Measurements from ENCODE around the gene VSTM2L. TPM values are rescaled to one million over a fixed set of nuclear protein-coding genes. Genes with fewer than 3 reads are reported as not detected.

VSTM2L gene
- total RNA-seq, 1 experiment from 2014 or later = 0.48 TPM

GRCh38 chr20:37899105-37900045 lies 3.6 kb upstream of the VSTM2L start:
- DNase-seq (ENCODE audit: low read depth) = no peak

DNA sequence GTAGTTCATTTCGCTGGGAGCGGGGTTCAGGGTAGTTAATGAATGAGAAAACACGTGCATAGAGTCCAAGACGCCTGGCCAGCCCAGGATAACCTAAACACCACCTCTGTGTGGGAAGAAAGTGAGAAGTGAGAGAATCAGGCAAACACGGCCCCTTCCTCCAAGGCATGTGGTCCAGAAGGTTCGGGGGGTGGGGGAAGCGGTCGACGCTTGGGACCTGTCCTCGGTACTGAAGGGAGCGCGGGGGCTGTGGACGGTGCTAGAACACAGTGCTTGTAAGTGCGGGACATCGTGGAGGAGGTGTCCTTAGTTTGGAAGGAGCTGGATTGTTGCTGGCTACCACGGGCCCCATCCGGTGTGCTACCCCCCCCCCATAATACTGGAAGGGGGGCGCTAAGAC lies 1.7 kb upstream of the VSTM2L start:
- no peak for DNase-seq (ENCODE audit: low read depth)

GRCh38 chr20:37901654-37902503 lies 1.0 kb upstream of the VSTM2L start:
- peak; percentile 82 for DNase-seq (ENCODE audit: low read depth)

DNA sequence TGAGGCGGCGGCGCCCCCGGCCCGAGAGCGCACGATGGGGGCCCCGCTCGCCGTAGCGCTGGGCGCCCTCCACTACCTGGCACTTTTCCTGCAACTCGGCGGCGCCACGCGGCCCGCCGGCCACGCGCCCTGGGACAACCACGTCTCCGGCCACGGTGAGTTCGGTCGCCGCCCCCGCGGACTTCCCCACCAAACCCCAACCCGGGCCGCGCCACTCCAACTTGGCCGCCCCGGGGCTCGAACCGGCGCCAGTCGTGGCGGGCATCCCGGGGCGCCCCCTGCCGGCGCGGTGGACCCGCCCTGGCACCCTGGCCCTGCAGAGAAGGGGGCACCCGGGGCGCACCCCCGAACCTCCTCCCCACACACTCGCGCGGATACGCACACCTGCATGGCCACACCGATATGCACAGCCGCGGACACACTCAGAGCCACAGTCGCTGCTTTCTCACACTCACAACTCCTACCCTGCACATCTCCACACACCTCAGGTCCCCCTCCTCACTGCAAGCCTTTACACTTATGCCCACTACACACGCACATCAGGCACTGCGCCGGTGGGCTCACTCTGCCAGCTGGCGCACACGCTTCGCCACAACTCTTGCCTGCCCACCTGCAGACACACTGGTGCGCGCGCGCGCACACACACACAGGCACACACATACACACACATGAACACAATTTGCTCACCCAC lies 535 bp downstream of the VSTM2L start:
- no peak for DNase-seq (ENCODE audit: low read depth)

GRCh38 chr20:37904008-37904642 lies 1.2 kb downstream of the VSTM2L start:
- DNase-seq (ENCODE audit: low read depth) = no peak

GRCh38 chr20:37904845-37905373 lies 2.0 kb downstream of the VSTM2L start:
- no peak for DNase-seq (ENCODE audit: low read depth)

GRCh38 chr20:37905671-37906613 lies 3.0 kb downstream of the VSTM2L start:
- no peak for DNase-seq (ENCODE audit: low read depth)

DNA sequence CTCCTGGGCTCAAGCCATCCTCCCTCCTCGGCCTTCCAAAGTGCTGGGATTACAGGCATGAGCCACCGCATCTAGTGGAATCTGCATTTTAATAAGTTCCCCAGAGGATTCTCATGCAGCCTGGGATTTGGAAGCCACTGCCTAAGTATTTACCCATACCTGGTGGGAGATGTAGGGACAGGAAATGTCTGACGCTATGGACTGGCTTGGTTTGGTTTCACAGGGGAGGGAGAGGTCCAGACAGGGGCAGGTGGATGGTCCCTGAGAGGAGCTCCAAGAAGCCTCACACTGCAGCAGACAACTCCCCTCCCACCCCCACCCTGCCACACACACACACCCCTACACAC lies 4.4 kb downstream of the VSTM2L start:
- no peak for DNase-seq (ENCODE audit: low read depth)

DNA sequence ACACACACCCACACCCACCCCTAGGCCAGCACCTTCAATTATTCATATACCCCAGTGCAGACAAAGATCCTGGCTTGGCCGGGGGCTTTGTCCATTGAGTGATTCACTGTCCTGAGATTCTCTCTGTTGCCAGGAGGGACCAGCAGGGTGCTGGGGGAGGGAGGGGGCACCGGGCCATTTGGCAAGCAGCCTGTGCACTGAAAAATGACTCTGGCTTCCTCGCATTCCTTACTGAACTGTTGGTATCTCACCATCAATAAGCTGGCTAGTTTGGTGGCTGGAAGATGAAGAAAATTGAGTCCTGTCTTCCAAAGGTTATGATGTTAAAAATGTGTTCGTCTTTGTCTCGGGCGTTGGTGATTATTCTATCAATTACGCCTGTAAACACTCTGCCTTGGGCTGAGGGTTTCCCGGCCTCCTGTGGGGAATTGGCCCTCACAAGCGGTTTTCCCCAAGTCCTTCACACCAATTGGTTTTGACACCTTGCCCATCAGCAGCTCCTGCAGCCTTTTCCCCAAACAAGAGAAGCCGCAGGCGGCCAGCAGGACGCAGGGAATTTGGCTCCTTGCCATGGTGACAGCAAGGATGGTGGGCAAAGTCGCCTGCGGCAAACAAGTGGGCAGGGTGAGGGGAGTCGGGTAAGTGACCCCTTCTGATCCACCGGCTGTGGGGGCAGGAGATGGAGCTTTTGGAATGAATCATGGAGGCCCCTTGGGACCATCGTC lies 4.9 kb downstream of the VSTM2L start:
- DNase-seq (ENCODE audit: low read depth) = peak; percentile 88

DNA sequence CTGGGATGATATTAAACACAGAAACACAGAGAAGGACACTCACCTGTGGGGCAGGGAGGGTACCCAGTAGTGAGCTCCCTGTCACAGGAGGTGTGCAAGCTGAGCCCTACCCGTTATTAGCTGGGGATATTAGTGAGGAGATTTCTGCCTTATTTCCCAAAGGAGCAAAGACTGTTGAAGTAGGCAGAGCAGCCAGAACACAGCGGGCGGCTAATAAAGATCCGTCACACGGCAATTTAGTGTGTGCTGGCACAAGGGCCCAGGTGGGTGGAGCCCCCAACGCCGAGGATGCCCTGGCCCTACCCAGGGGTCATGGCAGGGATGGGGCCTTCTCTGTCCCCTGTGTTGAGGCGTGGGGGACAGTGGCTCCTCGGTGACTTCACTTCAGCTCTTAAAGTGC lies 8.3 kb downstream of the VSTM2L start:
- DNase-seq (ENCODE audit: low read depth) = no peak

- peak; percentile 86 for DNase-seq (ENCODE audit: low read depth)
Measured at GRCh38 chr20:37911838-37912281, 8.9 kb downstream of the VSTM2L start.

DNA sequence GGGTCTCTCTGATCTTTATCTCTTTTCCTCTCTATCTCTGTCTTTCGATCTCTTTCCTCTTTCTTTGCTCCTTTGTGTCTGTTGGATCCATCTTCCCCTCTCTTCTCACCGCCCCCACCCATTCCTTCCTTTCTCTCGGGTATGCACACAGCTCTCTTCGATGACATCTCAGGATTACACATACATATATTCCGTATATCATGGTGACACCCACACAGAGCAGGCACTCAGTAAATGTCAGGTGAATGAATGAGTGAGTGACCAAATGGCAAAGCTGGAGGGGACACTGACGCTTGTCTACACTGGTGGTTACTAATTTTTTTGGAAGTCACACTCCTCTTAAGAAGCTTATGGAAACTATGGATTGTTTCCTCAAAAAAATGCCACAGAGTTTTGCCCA lies 9.9 kb downstream of the VSTM2L start:
- no peak for DNase-seq (ENCODE audit: low read depth)

DNA sequence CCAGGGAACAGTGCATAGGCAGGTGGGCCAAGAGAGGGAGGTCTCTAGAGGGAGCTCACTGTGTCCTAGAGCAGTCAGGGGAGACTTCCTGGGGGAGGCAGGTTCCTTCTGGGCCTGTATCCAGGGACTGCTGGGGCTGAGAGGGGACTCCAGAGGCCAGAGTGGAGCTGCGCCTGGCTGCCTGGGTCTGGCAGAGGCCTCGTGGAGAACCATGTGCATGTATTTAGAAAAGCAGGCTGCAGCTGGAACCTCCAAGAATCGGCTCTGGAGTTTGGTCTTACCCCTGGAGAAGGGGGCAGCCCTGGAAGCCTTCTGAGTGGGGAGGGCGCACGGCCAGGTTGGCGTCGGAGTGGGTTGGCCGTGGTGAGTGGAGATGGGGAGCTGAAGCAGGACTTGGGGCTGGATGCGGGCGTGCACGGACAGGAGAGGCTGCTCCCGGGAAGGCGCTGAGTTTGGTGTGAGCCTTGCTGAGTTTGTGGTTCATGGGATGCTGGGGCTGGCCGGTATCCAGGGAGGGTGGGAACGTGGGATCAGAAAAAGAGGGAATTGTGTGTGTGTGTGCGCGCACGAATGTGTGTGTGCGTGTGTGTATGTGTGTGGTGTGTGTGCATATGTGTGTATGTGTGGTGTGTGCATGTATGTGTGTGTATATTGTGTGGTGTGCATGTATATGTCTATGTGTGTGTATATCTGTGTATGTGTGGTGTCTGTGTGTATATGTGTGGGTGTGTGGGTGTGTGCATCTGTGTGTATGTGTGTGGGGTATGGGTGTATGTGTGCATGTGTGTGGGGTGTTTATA lies 10.8 kb downstream of the VSTM2L start:
- DNase-seq (ENCODE audit: low read depth) = no peak

- DNase-seq (ENCODE audit: low read depth) = no peak
Measured at GRCh38 chr20:37914367-37914671, 11.4 kb downstream of the VSTM2L start.

DNA sequence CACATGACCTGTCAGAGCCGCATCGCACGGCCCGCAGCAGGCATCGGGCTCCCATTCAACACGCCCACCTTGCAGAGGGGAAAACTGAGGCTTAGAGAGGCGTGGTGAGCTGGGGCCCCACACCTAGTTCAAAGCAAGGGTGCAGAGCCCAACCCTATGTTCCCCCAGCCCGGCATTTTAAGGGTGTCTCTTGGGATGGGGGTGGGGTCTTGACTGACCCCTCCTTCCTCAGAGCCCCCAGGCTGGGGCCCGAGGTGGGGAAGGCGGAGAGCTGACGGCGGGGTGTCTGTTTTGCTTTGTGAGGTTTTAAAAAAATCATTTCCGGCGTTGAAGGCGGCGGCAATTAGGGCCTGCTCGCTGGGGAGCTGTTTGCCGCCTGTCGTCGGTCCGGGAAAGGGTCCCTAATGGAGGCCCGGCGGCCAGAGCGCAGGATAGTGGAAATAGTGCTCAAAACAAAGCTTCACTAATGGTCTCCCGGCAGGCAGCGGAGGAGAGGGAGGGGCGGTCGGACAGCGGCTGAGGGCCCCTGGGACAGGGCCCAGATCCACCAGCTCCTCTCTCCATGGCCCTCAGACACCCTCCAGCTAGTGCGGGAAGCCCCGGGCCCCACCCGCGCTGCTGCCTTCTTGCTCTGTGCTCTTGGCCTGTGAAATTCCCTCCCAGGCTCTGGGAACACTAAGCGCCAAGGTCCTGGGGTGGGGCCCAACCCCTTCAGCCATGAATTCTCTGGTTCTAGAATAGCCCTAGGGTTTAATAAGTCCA lies 11.9 kb downstream of the VSTM2L start:
- no peak for DNase-seq (ENCODE audit: low read depth)

- DNase-seq (ENCODE audit: low read depth) = no peak
Measured at GRCh38 chr20:37915434-37915787, 12.5 kb downstream of the VSTM2L start.

DNA sequence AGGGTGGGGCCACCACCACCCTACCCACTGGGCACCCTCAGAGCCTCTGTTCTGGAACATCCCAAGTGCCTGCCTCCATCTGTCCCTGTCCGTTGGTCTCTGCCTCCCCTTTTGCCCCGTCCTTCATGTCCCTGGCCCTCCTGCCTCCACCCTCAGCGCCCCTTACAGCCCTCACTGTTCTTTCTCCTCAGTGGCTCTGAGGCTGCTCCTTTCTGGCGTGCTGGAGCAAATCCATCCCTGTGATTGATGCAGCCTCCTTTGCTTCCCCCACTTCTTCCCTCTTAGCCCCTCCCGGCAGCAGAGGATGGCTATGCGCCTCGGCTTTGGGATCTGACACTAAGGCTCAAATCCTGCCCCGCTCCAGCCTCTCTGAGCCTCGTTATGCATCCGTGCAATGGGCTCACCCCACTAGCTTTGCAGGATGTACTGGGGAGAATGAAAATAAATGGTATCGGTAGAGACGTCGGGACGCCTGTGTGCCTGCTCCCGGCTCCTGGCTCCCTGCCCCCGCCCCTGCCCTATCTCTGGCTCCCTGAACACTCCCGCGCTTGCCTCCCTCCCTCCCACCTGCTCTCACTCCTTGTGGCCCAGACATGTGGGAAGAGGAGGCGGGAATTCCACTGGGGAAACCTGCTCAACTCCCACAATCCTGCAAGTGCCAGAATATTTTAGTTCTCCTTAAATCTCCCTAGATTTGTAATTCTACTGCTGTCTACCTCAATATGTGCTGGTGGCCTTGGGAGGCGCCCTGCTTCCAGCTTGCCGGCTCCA lies 13.1 kb downstream of the VSTM2L start:
- DNase-seq (ENCODE audit: low read depth) = no peak
